Neural cell (in vitro differentiated cells): Measurements from ENCODE around the gene TSPAN11.

Experiments used
- EP300 ChIP-seq: fragments of 450-650 bp; conservative IDR thresholded peaks from 2 replicates; pipeline ENCODE4 v1.6.1; 2014; ENCODE audit warnings: antibody characterized with exemption, mild to moderate bottlenecking, moderate library complexity; ENCODE audit not compliant: poor library complexity, severe bottlenecking
- EZH2 ChIP-seq: fragments of 200-600, 300-800 bp; shearing (Covaris generic), sonication (generic); IDR thresholded peaks from 2 replicates; pipeline ENCODE4 v1.6.1; 2014; ENCODE audit warnings: antibody characterized with exemption, low read length, borderline replicate concordance, mild to moderate bottlenecking; ENCODE audit not compliant: insufficient read depth, poor library complexity, severe bottlenecking
- MXI1 ChIP-seq: fragments of 450-650 bp; conservative IDR thresholded peaks from 2 replicates; pipeline ENCODE4 v1.6.1; 2014; ENCODE audit warnings: antibody characterized with exemption, mild to moderate bottlenecking; ENCODE audit not compliant: poor library complexity, severe bottlenecking
- POLR2AphosphoS5 ChIP-seq: IDR thresholded peaks from 2 replicates; pipeline ENCODE4 v1.6.1; 2012
- RAD21 ChIP-seq: fragments of 450-650 bp; conservative IDR thresholded peaks from 2 replicates; pipeline ENCODE4 v1.6.1; 2014; ENCODE audit warnings: antibody characterized with exemption, mild to moderate bottlenecking, moderate library complexity
- SMC3 ChIP-seq: fragments of 450-650 bp; conservative IDR thresholded peaks from 2 replicates; pipeline ENCODE4 v1.6.1; 2014; ENCODE audit warnings: antibody characterized with exemption, mild to moderate bottlenecking, moderate library complexity; ENCODE audit not compliant: poor library complexity
- TAF1 ChIP-seq: IDR thresholded peaks from 2 replicates; pipeline ENCODE4 v1.6.1; 2012; ENCODE audit warnings: low read depth
- TF ChIP-seq, protein P1 (sequence below): fragments of 450-650 bp; IDR thresholded peaks from 2 replicates; pipeline ENCODE4 v1.5.1; 2014; ENCODE audit warnings: antibody characterized with exemption, mild to moderate bottlenecking, moderate library complexity; ENCODE audit not compliant: poor library complexity, severe bottlenecking
- TF ChIP-seq, protein P2 (sequence below): IDR thresholded peaks from 2 replicates; pipeline ENCODE4 v1.6.1; 2012; ENCODE audit warnings: borderline replicate concordance

DNA sequence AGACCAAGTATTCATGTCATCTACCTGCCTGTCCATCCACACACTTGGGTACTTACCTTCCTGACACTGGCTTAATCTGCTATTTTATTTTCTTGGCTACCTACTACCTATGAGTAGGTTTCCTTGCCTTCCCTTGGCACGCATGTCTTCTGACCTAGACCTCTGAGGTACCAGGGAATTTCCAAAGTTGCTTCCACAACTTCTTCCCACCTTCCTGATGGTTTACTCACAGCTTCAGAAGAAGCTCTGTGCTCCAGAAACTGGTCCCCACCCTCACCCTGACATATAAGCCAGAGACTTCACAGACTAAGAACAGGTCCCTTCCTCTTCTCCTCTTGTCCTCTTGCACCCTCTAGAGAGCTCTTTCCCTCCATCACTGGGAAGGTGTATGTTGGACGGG, 111.4 kb downstream of the TSPAN11 start:
- TF ChIP-seq, protein P1, sequence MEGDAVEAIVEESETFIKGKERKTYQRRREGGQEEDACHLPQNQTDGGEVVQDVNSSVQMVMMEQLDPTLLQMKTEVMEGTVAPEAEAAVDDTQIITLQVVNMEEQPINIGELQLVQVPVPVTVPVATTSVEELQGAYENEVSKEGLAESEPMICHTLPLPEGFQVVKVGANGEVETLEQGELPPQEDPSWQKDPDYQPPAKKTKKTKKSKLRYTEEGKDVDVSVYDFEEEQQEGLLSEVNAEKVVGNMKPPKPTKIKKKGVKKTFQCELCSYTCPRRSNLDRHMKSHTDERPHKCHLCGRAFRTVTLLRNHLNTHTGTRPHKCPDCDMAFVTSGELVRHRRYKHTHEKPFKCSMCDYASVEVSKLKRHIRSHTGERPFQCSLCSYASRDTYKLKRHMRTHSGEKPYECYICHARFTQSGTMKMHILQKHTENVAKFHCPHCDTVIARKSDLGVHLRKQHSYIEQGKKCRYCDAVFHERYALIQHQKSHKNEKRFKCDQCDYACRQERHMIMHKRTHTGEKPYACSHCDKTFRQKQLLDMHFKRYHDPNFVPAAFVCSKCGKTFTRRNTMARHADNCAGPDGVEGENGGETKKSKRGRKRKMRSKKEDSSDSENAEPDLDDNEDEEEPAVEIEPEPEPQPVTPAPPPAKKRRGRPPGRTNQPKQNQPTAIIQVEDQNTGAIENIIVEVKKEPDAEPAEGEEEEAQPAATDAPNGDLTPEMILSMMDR, result no peak
- no peak for TF ChIP-seq POLR2AphosphoS5
- no peak for TF ChIP-seq EZH2
- TF ChIP-seq TAF1, result no peak
- no peak for TF ChIP-seq SMC3
- no peak for TF ChIP-seq EP300
- TF ChIP-seq, protein P2, sequence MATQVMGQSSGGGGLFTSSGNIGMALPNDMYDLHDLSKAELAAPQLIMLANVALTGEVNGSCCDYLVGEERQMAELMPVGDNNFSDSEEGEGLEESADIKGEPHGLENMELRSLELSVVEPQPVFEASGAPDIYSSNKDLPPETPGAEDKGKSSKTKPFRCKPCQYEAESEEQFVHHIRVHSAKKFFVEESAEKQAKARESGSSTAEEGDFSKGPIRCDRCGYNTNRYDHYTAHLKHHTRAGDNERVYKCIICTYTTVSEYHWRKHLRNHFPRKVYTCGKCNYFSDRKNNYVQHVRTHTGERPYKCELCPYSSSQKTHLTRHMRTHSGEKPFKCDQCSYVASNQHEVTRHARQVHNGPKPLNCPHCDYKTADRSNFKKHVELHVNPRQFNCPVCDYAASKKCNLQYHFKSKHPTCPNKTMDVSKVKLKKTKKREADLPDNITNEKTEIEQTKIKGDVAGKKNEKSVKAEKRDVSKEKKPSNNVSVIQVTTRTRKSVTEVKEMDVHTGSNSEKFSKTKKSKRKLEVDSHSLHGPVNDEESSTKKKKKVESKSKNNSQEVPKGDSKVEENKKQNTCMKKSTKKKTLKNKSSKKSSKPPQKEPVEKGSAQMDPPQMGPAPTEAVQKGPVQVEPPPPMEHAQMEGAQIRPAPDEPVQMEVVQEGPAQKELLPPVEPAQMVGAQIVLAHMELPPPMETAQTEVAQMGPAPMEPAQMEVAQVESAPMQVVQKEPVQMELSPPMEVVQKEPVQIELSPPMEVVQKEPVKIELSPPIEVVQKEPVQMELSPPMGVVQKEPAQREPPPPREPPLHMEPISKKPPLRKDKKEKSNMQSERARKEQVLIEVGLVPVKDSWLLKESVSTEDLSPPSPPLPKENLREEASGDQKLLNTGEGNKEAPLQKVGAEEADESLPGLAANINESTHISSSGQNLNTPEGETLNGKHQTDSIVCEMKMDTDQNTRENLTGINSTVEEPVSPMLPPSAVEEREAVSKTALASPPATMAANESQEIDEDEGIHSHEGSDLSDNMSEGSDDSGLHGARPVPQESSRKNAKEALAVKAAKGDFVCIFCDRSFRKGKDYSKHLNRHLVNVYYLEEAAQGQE, result no peak
- no peak for TF ChIP-seq MXI1
- TF ChIP-seq RAD21, result no peak
